Panc1 (cell line): Measurements from ENCODE around the gene CEL. TPM values are rescaled to one million over a fixed set of nuclear protein-coding genes. Genes with fewer than 3 reads are reported as not detected.

ENCODE experiments used
- ATAC-seq: fragments of 200-7000 bp; cut with Tn5 transposase; 2 replicates; pipeline ENCODE4 v1.9.1; 2020; ENCODE audit warnings: mild to moderate bottlenecking, moderate library complexity
- BruUV-seq: library from RNA; stranded (reverse); fragments of 400-500 nt; replicated peaks from 2 replicates; lab custom pipeline; 2021; lab: Mats Ljungman, UMichigan
- CTCF ChIA-PET: fragments of 300-600 bp; sonication (Branson Sonifier 250); formaldehyde crosslinking; loops from one replicate; lab custom pipeline; 2022; ENCODE audit warnings: antibody characterized with exemption; lab: Charles Lee
- POLR2A ChIA-PET: fragments of 300-600 bp; sonication (Branson Sonifier 250); formaldehyde crosslinking; loops from one replicate; lab custom pipeline; 2022; ENCODE audit warnings: antibody characterized with exemption; lab: Charles Lee
- DNase-seq: peaks from one replicate; pipeline ENCODE4 v3.0.0-alpha.2; 2010; ENCODE audit warnings: low read depth, low spot score
- H3K27ac ChIP-seq: 2 replicates; pipeline ENCODE4 v1.5.1; 2011; ENCODE audit warnings: mild to moderate bottlenecking, low read length, inconsistent platforms
- H3K27me3 ChIP-seq: fragments of 200-500 bp; sonication (Bioruptor generic); 2 replicates; pipeline ENCODE4 v1.6.0; 2014; ENCODE audit warnings: low read length, inconsistent platforms; ENCODE audit not compliant: control insufficient read depth, insufficient read depth
- H3K36me3 ChIP-seq: fragments of 200-500 bp; sonication (Bioruptor generic); 2 replicates; pipeline ENCODE4 v1.5.1; 2014; ENCODE audit warnings: inconsistent platforms, mild to moderate bottlenecking, low read length, moderate library complexity; ENCODE audit not compliant: control insufficient read depth, insufficient read depth
- H3K4me1 ChIP-seq: 2 replicates; pipeline ENCODE4 v1.5.1; 2011; ENCODE audit warnings: inconsistent platforms, mild to moderate bottlenecking, low read length, moderate library complexity; ENCODE audit not compliant: control insufficient read depth, insufficient read depth
- H3K4me3 ChIP-seq, 2 experiments: 2 replicates each; pipeline ENCODE4 v1.5.1; 2011 to 2012; ENCODE audit warnings: low read depth in 2 of 2, low read length in 2 of 2, mild to moderate bottlenecking in 2 of 2, inconsistent platforms in 1 of 2, moderate library complexity in 1 of 2
- H3K9me3 ChIP-seq: fragments of 200-500 bp; sonication (Bioruptor generic); 2 replicates; pipeline ENCODE4 v1.5.1; 2014; ENCODE audit warnings: low read depth, mild to moderate bottlenecking, inconsistent platforms, low read length, moderate library complexity; ENCODE audit not compliant: control insufficient read depth, insufficient read depth
- CTCF ChIP-seq: fragments of 450-650 bp; IDR thresholded peaks from 2 replicates; pipeline ENCODE4 v1.5.1; 2017; ENCODE audit warnings: mild to moderate bottlenecking
- POLR2AphosphoS5 ChIP-seq: IDR thresholded peaks from 2 replicates; pipeline ENCODE4 v1.6.1; 2012; ENCODE audit warnings: mild to moderate bottlenecking, low read depth, low read length, moderate library complexity
- REST ChIP-seq, 2 experiments: IDR thresholded peaks; 2 replicates each; pipeline ENCODE4 v1.6.1; 2011 to 2012; ENCODE audit warnings: low read depth in 2 of 2, control low read depth in 1 of 2, low read length in 1 of 2, mild to moderate bottlenecking in 1 of 2, moderate library complexity in 1 of 2; ENCODE audit not compliant: insufficient read depth in 1 of 2
- SIN3A ChIP-seq: IDR thresholded peaks from 2 replicates; pipeline ENCODE4 v1.6.1; 2012; ENCODE audit warnings: low read depth, mild to moderate bottlenecking, low read length, moderate library complexity, borderline replicate concordance; ENCODE audit not compliant: insufficient read depth
- TCF7L2 ChIP-seq: IDR thresholded peaks from 2 replicates; pipeline ENCODE4 v1.6.1; 2011; ENCODE audit warnings: mild to moderate bottlenecking, low read depth, low read length, inconsistent platforms
- in situ Hi-C: cut with HindIII; loops from 2 replicates; pipeline ENCODE4 v1.10.0; 2016; ENCODE audit warnings: low sequenced_read_pairs, low pct_unique_long_range_greater_than_20kb
- intact Hi-C: fragments of 100-400 bp; cut with micrococcal nuclease; formaldehyde crosslinking; loops from one replicate; pipeline ENCODE4 v1.10.0; 2022; ENCODE audit not compliant: unreplicated experiment
- total RNA-seq: library from RNA; stranded (reverse); gene quantifications from one replicate; pipeline ENCODE4 v1.2.1, GENCODE V29; 2021; ENCODE audit not compliant: unreplicated experiment

The CEL gene
- total RNA-seq, 1 experiment from 2014 or later: 4.3 TPM

- ATAC-seq: no peak
- in situ Hi-C loops: no loop called here
- Histone ChIP-seq H3K36me3 (peaks cover 1% of the 10 kb centered on the region; the same call in 1 of the 2 replicates), H3K27ac (no peak overlapping the region), H3K4me3 (no peak overlapping the region), H3K9me3 (no peaks in the 10 kb centered on the region), H3K4me1 (no peaks in the 10 kb centered on the region), H3K27me3 (no peaks in the 10 kb centered on the region)
- no TSS peak for BruUV-seq
- intact Hi-C loops: no loop called here
- no peak for DNase-seq
- CTCF ChIA-PET: no interaction called here
- POLR2A ChIA-PET: no interaction called here
- TF ChIP-seq POLR2AphosphoS5 (no peak), TCF7L2 (no peak), SIN3A (no peak), CTCF (no peak), REST (IDR thresholded peaks at IDR 0.05; ENCODE audit: insufficient read depth in 1 of 2, low read depth in 2 of 2, low read length in 1 of 2) (no peak)
Observed at GRCh38 chr9:133055788-133056420, 5.9 kb upstream of the CEL start.

- Histone ChIP-seq H3K4me1 (no peaks in the 10 kb centered on the region), H3K27me3 (no peaks in the 10 kb centered on the region), H3K4me3 (no peak overlapping the region), H3K36me3 (no peaks in the 10 kb centered on the region; the same call in 1 of the 2 replicates), H3K27ac (no peak overlapping the region), H3K9me3 (no peaks in the 10 kb centered on the region)
- ATAC-seq (no peak), DNase-seq (no peak)
- in situ Hi-C loops: no loop called here
- TF ChIP-seq REST (IDR thresholded peaks at IDR 0.05; ENCODE audit: insufficient read depth in 1 of 2, low read depth in 2 of 2, low read length in 1 of 2) (no peak), POLR2AphosphoS5 (no peak), TCF7L2 (no peak), SIN3A (no peak), CTCF (no peak)
- intact Hi-C loops: no loop called here
- POLR2A ChIA-PET: no interaction called here
- CTCF ChIA-PET: no interaction called here
- no TSS peak for BruUV-seq
Observed at GRCh38 chr9:133056533-133056932, 5.2 kb upstream of the CEL start.
